GM18858 (cell line): ENCODE results near the gene CHI3L1.
A peak's percentile ranks its signal among the peaks of the same experiment; 100 is the strongest.

ENCODE experiments used
- ATAC-seq: cut with Tn5 transposase; IDR thresholded peaks from one replicate; pipeline ENCODE4 v1.9.1; 2021; ENCODE audit not compliant: unreplicated experiment

CHI3L1 gene

DNA sequence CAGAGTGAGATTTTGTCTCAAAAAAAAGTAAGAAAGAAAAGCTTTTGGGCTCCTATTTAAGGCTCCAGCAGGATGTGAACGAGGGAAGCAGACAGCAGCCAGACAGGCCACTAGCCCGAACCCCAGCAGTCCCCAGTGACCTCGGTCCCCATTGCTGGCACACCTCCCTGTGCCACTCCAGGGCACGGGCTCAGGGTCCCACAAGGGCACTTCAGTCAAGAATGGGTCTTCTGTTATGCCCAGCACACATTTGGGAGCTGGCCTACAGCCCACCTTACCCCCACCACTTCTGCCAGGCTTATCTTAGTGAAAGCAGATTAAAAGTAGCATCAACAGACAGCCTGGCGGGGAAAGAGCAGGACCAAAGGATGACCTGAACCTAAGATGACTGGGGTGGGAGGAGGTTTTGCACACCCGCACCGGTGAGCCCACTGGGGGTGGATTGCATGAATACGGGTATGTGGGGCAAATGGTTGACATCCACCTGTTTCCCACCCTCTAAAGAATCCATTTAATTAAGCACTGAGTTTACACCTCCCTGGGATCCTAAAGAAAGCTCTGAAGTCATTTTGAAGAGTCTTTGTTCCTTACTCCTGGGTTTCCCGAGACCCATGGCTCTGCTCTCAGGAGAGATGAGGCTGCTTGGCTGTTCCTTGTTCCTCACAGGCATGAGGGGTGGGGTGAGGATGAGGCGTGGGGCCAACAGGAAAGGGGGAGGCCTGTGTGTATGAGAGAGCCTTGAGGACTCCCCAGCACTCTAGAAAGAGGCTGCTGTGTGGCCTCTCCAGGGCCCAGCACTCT is 4.7 kb downstream of the CHI3L1 start:
- ATAC-seq = no peak

DNA sequence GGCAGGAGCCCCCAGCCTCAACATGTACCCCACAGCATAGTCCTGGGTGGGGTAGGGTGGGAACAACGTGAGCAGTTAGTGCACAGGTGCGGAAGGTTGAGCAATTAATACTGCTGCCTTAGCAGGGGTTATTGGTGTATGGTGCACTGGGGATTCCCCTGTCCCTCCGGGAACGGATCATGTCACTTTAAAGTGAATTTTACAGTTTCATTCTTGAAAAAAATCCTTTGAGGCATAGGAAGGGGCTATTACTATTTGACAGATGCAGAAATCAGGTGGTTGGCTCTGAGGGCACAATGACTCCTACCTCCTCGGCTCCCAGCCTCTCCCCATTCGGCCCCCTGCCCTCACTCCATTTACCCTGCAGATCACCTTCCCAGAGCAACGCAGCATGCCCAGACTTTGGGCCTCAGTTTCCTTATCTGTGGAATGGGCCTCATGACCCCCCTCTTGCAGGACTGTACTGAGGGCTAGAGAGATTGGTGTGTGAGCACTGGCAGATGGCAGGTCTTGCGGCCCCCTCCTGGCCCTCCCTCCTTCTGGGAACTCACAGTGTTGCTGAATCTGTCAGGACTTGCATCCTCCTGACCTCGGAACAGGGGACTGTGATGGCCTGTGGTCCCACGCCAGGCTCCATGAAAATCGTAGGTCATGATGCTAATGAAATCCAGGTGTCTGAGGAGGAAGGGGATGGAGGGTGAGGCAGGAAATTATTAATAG is 5.7 kb downstream of the CHI3L1 start:
- no peak for ATAC-seq

DNA sequence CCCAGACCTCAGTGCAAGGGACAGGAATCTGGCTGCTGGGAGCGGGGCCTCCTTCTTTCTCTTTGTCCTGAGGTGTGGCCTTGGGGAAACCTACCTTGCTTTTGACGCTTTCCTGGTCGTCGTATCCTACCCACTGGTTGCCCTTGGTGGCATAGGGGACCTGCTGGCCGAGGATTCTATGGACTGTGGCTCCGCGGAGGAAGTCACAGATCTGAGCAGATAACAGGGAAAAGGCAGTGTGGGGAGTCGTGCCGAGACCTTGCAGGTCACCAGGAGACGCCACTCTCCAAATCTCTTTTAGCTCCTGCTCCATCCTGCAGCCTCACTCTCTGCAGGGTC is 6.9 kb downstream of the CHI3L1 start:
- ATAC-seq = no peak

DNA sequence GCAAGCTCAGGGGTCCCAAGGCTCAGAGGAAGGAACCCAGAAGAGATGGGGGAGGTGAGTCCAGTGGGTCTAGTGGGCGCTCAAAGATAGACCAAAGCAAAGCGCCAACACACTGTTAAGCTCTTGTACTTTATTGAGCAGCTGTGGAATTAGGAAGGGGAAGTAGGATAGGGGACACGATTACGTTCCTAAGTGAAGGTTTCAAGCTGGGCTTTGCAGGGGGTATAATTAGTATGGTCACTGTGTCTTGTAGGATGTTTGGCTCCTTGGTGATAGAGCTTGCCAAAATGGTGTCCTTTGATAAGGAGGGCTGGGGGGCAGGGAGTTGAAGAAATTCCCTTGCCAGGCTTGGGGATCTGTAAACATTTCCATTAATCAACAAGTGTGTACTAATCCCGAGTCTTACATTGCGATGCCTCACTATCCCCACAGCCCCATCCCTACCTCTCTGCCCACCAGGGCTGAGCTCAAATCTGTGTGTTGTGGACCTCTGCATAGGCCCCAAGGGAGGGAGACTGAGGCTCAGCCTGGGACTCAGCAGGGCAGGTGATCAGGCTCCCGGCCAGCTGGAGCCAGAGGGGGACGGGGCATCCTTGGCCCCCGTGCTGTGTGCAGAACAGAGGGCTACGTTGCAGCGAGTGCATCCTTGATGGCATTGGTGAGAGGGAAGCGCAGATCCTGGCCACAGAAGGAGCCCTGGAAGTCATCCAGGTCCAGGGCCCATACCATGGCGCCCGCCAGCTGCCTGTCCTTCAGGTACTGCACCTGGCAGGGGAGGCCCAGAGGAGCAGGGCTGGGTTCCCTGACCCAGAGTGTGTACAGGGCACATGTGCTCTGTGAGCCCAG is 7.5 kb downstream of the CHI3L1 start:
- no peak for ATAC-seq

DNA sequence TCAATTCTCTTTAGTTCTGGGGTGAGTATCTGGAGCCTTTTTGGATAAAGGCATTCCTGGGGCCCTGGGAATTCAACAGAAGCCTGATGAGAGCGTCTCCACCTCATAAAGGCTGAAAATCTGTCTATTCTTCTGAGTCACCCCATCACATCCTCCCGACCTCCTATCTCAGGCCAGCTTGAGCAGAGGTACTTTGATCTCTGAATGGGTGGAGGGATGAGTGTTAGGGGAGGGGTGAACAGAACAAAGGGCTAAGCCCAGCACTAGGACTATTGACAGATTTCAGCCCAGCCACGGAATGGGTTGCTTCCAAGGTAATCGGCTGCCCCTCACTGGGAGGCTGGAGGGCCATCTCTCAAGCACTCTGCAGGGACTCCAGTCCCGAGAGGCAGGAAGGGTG is 8.4 kb downstream of the CHI3L1 start:
- ATAC-seq = no peak

DNA sequence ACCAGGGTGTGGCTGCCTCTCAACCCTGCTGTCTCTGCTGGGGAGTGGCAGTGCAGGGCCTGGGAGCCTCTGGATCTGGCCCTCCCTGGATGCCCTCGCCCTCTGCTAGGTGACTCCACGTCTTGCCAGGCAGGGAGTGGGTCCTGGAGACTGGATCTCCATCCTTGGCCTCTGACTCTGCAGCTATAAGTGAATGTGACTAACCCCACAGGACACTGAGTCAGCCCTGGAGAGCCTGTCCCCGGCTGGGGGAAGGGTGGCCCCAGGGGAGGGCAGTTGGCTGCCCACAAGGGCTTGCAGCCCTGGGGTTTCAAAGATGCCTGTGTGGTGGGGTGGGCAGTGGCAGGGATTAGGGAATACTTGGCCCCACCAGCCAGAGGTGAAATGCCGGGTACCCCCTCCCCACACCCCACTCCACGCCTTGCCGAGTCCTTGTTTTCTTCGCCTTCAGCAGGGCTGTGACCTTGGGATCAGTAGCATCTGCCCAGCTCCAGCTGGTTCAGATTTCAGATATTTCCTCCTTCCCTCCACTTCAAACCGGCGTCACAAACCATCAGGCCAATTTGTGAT is 8.9 kb downstream of the CHI3L1 start:
- ATAC-seq = no peak

DNA sequence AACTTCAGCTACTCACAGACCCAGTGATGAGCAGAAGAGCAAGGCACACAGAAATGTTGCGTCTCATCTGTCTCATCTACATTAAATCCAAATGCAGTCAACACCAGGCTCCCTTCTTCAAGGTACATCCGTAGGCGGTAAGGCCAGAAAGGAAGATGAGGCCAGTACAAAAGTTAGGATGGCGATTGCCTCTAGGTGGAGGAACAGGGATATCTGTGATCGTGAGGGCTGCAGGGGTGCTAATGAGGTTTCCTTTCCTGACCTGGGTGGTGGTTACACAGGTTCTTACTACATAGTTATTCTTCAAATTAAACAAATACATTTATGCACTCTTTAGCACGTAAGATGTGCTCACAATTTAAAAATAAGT is 9.5 kb downstream of the CHI3L1 start:
- no peak for ATAC-seq

DNA sequence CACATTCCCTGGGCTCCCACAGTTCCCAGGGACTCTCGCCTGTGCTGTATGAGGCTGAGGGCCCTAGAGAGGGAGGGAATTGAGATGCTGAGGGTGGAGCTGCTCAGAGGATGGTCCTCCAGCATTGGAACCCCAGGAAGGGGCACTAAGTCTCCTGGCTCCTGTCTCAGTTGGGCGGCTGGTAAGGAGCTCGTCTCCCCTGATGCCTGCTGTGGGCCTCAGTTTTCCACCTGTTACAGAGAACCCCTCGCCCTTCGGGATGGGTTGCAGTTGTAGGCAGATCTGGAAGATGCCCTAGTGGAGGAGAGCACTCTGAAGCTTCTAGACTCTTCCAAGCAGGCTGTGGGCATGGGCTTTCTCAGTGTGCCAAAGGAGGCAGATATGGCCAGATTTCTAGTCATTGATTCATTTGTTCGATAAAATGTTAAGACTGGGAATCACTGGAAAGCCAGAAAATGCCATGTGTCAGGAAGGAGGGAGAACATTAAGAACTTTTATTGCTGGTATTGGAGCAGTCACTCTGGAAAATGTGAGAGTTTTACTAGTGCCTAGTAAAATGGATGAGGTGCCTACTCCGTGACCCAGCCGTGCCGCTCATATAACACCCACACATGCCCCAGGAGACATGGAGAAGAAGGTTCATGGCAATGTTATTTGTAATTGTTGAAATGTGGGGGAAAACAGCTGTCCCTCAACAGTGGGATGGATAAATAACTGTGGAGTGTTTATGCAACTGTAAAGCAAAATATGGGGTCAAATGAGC is 10.1 kb downstream of the CHI3L1 start:
- no peak for ATAC-seq

DNA sequence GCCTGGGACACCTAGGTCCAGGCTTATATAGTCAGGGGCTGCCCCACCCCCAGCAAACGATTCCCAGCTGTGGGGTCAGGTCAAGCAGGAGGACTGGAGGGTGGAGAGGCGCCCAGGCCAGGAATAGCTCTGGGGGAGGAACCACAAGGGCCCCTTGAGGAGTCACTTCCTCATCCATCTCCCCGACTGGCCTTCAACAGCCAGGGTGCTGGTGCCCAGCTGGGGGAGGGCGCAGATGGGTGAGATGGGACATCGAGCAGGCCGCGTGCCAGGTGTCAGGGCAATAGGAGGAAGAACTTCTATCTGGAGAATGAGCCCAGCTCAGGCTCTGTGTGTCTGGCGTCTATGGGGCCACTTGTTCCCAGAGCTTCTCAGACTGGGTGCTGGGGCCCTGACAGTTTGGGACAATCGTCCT is 10.7 kb downstream of the CHI3L1 start:
- ATAC-seq = no peak

DNA sequence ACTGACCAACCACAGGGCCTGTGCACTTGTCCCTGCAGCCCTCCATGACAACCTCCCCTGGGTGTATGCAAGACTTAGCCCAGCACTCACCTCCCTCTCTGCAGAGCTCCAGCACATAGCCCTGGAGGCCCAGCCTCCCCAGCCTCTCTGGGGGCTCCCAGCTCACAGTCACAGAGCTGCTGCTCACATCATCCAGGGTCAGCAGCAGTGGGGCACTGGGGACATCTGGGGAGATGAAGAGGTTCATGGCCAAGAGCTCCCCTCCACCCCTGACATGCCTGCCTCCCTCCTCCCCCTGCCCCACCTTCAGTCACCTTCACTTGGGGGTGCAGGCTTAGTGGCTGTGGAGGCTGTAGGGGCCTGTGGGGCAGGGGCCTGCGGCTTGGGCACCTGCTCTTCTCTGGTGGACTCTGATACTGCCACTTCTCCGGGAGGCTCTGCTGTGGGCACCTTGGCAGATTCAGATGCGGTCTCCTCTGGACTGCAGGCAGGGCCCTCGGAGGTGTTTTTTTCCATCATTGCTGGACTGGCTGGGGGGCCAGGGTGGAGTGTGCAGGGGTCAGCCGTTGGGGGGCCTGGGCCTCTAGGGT is 11.2 kb downstream of the CHI3L1 start, which contains the start of gene MYBPH:
Gene MYBPH (minus strand): TSS at position 590 of the 590 bp plus-strand sequence. CDS start 71 bp downstream, at position 519.
- ATAC-seq = no peak

DNA sequence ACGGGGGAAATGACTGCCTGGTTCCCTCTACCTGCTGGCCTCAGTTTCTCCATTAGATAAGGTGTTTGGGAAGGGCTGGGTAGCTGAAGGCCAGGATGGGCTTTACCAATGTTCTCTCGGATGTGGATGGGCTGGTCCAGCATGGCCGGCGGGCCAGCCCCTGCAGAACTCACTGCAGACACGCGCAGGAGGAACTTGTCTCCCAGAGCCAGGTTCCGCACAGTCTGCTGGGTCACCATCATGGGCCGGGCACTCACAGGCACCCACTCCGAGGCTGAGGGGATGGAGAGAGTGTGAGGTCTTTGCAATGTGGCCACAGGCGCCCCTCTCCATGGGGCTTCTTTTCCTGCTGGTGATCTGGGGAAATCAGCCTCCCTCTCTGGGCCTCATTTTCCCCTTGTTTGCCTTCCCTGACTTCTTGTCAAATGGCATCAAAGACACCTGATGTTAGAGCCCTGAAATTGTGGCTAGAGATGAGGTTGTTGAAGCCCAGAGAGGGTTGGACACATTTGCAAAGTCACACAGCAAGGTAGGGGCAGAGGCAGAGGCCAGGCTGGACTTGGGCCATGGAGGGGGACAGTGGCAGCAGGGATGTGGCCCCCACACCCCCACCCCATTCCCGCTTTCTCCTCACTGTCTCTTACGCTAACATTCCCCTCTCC is 12.0 kb downstream of the CHI3L1 start:
- ATAC-seq = no peak

DNA sequence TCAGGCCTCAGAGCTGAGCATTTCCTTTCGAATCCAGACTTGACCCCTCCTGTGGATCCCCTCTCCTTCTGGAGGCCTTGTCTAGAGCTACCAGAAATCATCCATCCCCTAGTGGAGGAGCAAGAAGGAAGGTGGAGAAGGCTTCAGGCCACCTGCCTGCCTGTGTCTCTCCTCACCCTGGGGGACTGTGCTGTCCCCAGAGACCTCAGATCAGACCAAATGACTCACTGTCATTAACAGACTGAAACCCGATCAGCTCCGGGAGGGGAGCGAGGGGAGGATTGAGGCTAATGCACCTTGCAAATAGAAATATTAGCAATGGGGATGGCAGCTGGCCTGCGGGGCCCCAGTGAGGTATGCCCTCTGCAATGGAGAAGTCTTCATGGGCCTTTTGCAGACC is 12.9 kb downstream of the CHI3L1 start:
- ATAC-seq = peak; percentile 83

DNA sequence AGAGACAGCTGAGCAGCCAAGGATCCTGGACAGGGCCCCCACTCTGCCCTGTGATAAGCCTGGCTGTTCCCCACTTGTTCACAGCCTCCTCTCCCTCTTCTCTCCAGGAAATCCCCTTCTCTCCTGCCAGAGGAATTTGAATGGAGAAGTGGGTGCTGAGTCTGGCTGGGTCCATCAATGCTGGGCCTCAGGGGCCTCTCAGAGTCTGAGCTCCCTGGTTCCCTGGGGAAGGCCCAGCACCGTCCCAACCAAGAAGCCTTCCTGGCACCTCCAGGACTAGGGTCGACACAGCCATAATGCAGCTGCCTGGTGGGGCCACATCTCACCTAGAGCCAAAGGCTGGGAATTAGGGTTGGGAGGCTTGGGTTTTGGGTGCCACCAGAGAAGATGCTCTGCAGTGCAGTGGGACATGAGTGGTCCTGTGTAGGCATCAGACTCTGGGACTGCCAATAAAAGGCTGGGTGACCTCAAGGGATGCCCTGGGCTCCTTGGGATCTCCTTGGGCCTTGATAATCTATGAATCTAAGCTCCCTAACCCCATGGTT is 13.4 kb downstream of the CHI3L1 start:
- ATAC-seq = no peak

DNA sequence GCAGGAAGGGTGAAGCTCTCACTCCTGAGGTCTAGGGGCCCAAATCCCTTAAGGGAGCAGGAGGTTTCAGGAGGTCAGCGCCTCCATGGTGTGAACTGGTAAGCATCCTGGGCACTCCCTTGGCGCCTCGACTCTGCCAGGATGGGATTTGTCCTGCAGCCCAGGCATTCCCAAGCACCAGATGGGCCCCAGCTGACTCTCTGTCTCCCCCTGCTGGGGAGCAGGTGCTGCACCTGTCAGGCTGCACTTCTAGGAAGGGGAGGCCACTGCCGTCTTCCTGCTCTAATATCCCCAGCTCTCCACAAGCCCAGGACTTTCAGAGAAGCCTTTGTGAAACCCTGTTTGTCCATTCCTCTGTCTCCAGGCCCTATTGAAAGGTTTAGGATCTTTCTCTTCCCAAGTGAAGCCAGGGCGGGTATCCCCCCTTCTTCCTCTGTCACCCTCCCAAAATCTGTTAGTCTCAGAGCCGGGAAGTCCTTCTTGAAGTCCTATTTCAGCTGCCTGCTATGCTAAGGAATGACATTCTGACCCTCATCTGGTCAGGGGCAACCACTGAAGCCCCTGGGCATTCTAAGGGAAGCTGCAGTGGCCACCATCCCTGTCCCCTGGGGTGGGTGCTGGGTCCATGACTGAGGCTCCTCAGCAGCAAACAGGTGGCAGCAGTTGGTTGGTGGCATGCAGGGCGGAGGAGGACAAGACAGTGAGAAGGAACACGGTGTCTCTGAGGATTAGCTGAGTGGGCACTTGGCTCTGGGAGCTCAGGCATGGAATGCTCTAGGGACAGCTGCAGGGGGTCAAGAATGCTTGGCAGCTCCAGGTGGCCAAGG is 14.1 kb downstream of the CHI3L1 start:
- no peak for ATAC-seq

DNA sequence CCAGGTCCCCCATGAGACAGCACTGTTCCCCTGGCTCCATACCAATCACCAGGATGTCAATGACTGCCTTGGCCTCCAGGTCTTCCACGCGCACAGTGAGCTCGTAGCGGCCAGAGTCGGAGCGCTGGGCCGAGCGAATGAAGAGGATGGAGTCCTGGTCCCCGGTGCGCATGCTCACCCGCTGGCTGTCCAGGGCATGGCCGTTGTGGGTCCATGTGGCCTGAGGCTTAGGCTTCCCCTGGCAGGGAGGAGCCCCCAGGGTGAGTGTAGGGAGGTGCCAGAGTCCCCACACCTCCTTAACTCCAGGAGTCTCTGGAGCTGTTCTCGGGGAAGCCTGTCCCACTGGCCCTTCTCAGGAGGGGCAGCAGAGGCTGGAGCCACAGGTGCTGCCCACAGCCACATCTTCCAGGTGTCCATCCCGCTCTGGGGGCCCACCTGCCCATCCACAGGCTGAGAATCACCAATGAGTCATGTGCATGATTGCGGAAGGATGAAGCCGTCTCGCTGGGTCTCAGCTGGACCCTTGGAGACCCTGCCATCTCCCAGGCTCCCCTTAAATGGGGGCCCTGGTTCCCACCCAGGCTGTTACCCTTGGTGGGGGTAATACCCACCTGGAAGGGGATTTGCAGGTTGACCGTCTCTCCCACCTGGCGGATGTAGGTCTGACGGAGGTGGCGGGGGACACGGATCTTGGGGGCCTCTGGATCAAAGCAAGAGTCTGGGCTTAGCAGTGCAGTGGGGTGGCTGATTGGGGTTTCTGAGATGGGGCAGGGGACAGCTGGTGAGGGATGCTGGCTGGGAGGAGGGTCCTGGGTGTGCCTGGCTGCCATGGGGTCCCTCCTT is 14.9 kb downstream of the CHI3L1 start:
- ATAC-seq = no peak

DNA sequence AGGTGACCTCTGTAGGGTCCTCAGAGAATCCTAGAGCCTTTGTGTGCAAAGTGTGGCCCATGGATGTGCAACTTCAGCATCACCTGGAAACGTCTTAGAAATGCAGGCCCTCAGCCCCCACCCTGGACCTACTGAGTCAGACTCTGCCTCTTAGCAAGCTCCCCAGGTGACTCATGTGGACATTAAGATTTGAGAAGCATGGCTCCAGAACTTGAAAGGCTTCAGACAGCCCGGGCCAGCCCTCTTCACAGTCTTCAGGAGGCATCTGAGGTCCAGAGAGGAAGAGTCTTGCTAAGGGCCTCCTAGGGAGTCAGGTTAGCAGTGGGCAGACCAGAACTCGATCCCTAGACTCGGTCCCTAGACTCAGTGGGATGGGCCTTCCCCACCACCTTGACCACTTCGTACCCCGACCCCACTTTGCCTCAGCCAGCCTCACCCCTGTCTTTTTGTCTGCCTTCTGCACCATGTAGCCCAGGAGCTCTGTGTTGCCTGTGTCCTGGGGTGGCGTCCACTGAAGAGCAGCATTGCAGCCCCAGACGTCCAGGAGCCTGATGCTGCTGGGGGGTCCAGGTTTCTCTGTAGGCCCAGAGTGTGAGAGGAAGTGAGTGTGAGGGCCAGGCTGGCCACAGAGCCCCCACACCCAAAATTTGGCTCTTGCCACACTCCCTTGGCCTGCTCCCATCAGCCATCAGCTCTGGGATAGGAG is 15.7 kb downstream of the CHI3L1 start:
- ATAC-seq = no peak
